SK-N-SH (cell line): Measurements from ENCODE around the gene CCDC57.

Experiments used
- CTCF ChIP-seq: fragments of 200-600 bp; sonication (generic); IDR thresholded peaks from 2 replicates; pipeline ENCODE4 v1.6.1; 2017; ENCODE audit warnings: antibody characterized with exemption, mild to moderate bottlenecking, moderate library complexity
- RXRA ChIP-seq: IDR thresholded peaks from 2 replicates; pipeline ENCODE4 v1.4.0; 2012; ENCODE audit warnings: low read depth, mild to moderate bottlenecking, borderline replicate concordance

- TF ChIP-seq RXRA, result no peak
- no peak for TF ChIP-seq CTCF
These were observed 39.1 kb downstream of the CCDC57 start for GRCh38 chr17:82173351-82174041.
